ENCODE data around the gene RAD23B.

RAD23B gene

GRCh38 chr9:107282759-107283622 lies at the start of gene RAD23B:
TSS of gene RAD23B (plus strand) at chr9:107283279. CDS start at chr9:107283630, 351 bp downstream.
- ChIA-PET POLR2A (ENCODE audit: low non-redundant PET) (interaction anchor here (0.9 kb wide), 1 partner anchor 128 kb away, joined by 5 read pairs; no protein-coding TSS in a partner anchor), CTCF (interaction anchor here (0.8 to 1.4 kb wide), 3 partner anchors 43 to 58 kb away, joined by 4 to 9 read pairs (median 4); no protein-coding TSS in a partner anchor)
- no peak for TF ChIP-seq CTCF (conservative IDR thresholded peaks at IDR 0.05; ENCODE audit: low read depth)
- H3K27ac ChIP-seq, result peak within 1 kb of the TSS; percentile 93
- peak; percentile 99 for DNase-seq (ENCODE audit: low spot score)

DNA sequence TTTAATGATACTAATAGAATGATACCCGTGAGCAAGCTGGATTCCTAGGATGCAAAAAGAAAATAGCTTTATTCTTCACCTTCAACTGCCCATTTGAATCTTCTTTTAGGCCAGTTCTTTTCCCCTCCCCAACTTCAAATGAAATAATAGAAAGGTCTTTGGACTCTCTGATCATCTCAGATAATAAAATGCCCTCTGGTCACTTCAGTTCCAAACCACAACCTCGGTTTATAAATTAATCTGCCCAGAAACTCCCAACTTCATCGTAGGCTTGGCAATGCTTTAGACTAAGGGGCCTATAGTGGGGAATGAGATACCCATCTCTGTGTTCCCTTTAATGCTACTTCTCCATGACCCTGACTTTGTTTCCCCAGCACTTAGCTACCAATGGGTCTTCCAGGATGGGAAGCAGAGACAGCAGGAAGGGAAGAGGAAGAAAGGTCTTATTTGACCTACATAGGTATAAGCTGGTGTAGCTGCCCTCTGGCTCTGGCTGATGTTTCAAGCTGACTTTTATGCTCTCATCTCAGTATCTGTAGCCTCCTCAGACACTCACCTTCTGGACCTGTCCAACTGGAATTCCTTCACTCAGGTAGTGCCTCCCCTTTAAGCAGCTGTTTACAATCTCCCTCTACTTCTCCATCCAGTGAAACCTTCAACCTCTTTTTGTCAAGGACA lies 47.2 kb upstream of the RAD23B start:
- TF ChIP-seq CTCF (conservative IDR thresholded peaks at IDR 0.05; ENCODE audit: low read depth), result no peak
- POLR2A ChIA-PET (ENCODE audit: low non-redundant PET), result no interaction called here
- no peak overlapping the region for H3K27ac ChIP-seq
- CTCF ChIA-PET, result interaction anchor here (0.6 to 1.6 kb wide), 3 partner anchors 13 to 106 kb away, joined by 3 to 8 read pairs (median 4); no protein-coding TSS in a partner anchor
- DNase-seq (ENCODE audit: low spot score), result no peak

DNA sequence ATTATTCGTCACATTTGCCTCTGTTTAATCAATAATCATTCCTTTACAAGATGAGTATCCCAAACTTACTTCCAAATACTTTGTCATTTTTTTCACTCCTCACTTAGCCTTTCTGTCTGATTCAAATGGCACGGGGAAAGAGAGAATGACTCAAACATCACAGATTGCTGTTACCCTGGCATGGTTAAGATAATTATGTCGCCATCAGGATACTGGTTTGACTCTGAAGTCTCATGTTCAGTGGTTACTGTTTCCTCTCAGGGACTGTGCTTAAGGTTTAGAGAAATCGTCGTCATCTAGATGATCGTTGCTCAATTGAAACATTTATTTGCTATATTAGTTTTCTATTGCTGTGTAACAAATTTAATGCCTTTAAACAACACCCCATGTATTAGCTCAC lies 45.2 kb upstream of the RAD23B start:
- DNase-seq (ENCODE audit: low spot score), result no peak
- ChIA-PET CTCF (interaction anchor here (0.6 kb wide), 1 partner anchor 1126 kb away, joined by 4 read pairs; no protein-coding TSS in a partner anchor), POLR2A (ENCODE audit: low non-redundant PET) (no interaction called here)
- no peak for TF ChIP-seq CTCF (conservative IDR thresholded peaks at IDR 0.05; ENCODE audit: low read depth)
- no peak overlapping the region for H3K27ac ChIP-seq

DNA sequence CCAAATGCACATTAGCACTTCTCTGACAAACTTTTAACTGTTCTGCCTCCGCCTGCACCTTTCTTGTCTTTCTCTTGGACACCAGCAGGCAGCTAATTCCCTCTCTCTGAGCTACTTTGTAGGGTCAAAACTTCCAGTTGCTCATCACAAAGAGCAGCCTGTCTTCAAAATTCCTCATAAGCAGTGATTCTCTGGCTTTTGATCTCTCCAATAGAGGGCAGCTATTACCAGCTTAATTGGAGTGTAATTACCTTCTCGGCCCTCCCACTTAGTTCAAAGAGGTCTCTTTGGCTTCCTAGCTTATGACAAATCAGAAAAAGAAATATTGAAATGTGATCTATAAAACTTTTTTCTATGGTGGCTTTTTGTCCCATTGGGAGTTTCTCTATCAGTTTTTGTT lies 43.6 kb upstream of the RAD23B start:
- peak; percentile 72 for DNase-seq (ENCODE audit: low spot score)
- ChIA-PET CTCF (interaction anchor here (0.6 to 1.9 kb wide), 10 partner anchors 12 to 542 kb away, joined by 3 to 11 read pairs (median 4); no protein-coding TSS in a partner anchor), POLR2A (ENCODE audit: low non-redundant PET) (no interaction called here)
- TF ChIP-seq CTCF (conservative IDR thresholded peaks at IDR 0.05; ENCODE audit: low read depth), result peak; percentile 43
- no peak overlapping the region for H3K27ac ChIP-seq

- no peak for DNase-seq (ENCODE audit: low spot score)
- ChIA-PET CTCF (interaction anchor here (0.6 to 1.9 kb wide), 4 partner anchors 12 to 101 kb away, joined by 3 to 11 read pairs (median 6); no protein-coding TSS in a partner anchor), POLR2A (ENCODE audit: low non-redundant PET) (no interaction called here)
- TF ChIP-seq CTCF (conservative IDR thresholded peaks at IDR 0.05; ENCODE audit: low read depth), result no peak
- H3K27ac ChIP-seq, result no peak overlapping the region
These were observed 42.8 kb upstream of the RAD23B start for GRCh38 chr9:107240260-107240659.

All from RWPE1 (cell line).